Ishikawa (cell line): ENCODE measurements around the gene QPCT.

Source experiments
- CEBPB ChIP-seq: IDR thresholded peaks from 2 replicates; pipeline ENCODE4 v1.6.1; 2012
- CREB1 ChIP-seq: IDR thresholded peaks from 2 replicates; pipeline ENCODE4 v1.6.1; 2012; ENCODE audit warnings: low read depth
- EP300 ChIP-seq: IDR thresholded peaks from 2 replicates; pipeline ENCODE4 v1.6.1; 2012; ENCODE audit warnings: borderline replicate concordance
- FOXM1 ChIP-seq: IDR thresholded peaks from 2 replicates; pipeline ENCODE4 v1.6.1; 2012; ENCODE audit warnings: low read depth, borderline replicate concordance
- REST ChIP-seq: IDR thresholded peaks from 2 replicates; pipeline ENCODE4 v1.6.1; 2012; ENCODE audit warnings: low read depth, mild to moderate bottlenecking
- YY1 ChIP-seq: IDR thresholded peaks from 2 replicates; pipeline ENCODE4 v1.6.1; 2012; ENCODE audit warnings: low read depth
- ZBTB7A ChIP-seq: IDR thresholded peaks from 2 replicates; pipeline ENCODE4 v1.6.1; 2012; ENCODE audit warnings: low read depth

- no peak for TF ChIP-seq REST
- no peak for TF ChIP-seq EP300
- TF ChIP-seq ZBTB7A, result peak; percentile 16; the same call in 1 of the 2 replicates
- no peak for TF ChIP-seq FOXM1
- TF ChIP-seq CREB1, result no peak
- TF ChIP-seq YY1, result no peak
- TF ChIP-seq CEBPB, result no peak
Observed at GRCh38 chr2:37324786-37325624, 19.4 kb upstream of the QPCT start, which contains the start of gene PRKD3.
